LNCaP clone FGC (cell line): Measurements from ENCODE around the gene LRRC27.

ENCODE experiments used
- DNase-seq: peaks from one replicate; pipeline ENCODE4 v3.0.0-alpha.2; 2011; ENCODE audit warnings: low read depth
- H3K4me3 ChIP-seq: 2 replicates; pipeline ENCODE4 v1.5.1; 2011; ENCODE audit warnings: mild to moderate bottlenecking, low read depth, low read length, control low read depth
- TF ChIP-seq, protein P1 (sequence below): IDR thresholded peaks from 2 replicates; pipeline ENCODE4 v1.5.1; 2012; ENCODE audit warnings: mild to moderate bottlenecking; ENCODE audit not compliant: control insufficient read depth, insufficient read depth; ENCODE audit errors: extremely low read depth

The LRRC27 gene

GRCh38 chr10:132421847-132422751 lies 90.1 kb downstream of the LRRC27 start:
- TF ChIP-seq, protein P1, sequence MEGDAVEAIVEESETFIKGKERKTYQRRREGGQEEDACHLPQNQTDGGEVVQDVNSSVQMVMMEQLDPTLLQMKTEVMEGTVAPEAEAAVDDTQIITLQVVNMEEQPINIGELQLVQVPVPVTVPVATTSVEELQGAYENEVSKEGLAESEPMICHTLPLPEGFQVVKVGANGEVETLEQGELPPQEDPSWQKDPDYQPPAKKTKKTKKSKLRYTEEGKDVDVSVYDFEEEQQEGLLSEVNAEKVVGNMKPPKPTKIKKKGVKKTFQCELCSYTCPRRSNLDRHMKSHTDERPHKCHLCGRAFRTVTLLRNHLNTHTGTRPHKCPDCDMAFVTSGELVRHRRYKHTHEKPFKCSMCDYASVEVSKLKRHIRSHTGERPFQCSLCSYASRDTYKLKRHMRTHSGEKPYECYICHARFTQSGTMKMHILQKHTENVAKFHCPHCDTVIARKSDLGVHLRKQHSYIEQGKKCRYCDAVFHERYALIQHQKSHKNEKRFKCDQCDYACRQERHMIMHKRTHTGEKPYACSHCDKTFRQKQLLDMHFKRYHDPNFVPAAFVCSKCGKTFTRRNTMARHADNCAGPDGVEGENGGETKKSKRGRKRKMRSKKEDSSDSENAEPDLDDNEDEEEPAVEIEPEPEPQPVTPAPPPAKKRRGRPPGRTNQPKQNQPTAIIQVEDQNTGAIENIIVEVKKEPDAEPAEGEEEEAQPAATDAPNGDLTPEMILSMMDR, result no peak
- no peak for DNase-seq
- H3K4me3 ChIP-seq, result no peak overlapping the region

- TF ChIP-seq, protein P1, result no peak
- no peak for DNase-seq
- H3K4me3 ChIP-seq, result no peak overlapping the region
Observed at GRCh38 chr10:132422903-132423825, 91.2 kb downstream of the LRRC27 start.

DNA sequence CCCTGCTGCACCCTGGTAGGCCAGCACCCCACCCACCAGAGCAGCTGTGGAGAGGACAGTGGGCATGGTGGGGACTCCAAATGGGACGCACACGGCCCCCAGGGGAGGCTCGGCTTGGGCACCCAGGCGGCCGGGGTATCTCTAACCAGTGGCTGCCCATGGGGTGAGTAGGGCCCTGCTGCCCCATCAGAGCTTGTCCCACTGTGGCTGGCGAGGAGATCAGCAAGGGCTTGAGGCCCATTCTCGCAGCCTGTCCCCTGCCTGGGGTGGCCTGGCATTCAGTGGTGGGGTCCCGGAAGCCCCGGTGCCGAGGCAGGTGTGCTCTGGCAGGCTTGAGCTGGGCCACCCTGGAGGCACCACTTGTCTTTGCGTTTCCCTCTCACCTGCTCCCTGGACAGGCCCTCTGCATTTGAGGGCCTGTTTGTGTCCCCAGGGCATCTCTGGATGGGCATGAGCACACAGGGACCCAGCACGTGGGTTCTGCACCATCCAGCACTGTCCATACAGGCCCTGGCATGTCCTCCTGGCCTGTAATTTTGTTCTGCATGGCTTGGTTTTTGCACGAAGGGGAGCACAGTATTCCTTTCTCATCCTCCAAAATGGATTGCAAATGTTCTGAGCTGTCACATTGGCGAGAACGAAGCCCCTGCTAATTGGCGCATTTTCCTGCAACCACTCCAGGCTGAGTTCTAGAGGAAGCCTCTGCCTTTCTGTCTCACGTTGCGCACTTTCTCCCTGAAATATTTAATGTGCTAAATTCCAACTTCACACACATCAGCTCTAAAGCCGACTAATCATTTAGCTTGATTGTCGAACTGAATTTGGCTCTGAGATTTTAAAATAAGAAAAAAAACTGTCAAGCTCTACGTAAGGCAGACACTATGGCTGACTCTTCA lies 92.2 kb downstream of the LRRC27 start:
- no peak overlapping the region for H3K4me3 ChIP-seq
- TF ChIP-seq, protein P1, result no peak
- no peak for DNase-seq

DNA sequence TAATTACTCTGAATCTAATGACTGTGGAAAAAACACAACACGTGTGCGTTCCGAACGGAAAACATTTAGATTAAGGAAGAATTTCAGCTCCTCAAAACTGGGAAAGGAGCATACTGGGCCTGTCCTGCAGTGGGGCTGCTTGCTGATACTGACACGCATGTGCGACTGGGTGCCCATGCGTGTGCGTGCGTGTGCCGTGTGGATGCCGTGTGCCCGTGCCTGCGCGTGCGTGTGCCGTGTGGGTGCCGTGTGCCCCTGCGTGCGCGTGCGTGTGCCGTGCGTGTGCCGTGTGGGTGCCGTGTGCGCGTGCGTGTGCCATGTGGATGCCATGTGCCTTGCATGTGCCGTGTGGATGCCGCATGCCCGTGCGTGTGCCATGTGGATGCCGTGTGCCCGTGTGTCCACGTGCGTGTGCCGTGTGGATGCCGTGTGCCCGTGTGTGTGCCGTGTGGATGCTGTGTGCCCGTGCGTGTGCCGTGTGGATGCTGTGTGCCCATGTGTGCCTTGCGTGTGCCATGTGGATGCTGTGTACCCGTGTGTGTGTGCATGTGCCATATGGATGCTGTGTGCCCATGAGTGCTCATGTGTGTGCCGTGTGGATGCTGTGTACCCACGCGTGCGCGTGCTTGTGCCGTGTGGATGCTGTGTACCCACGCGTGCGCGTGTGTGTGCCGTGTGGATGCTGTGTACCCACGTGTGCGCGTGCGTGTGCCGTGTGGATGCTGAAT lies 93.2 kb downstream of the LRRC27 start:
- TF ChIP-seq, protein P1, result no peak
- H3K4me3 ChIP-seq, result no peak overlapping the region
- no peak for DNase-seq

- TF ChIP-seq, protein P1, result no peak
- DNase-seq, result no peak
- no peak overlapping the region for H3K4me3 ChIP-seq
Observed at GRCh38 chr10:132425757-132426155, 93.8 kb downstream of the LRRC27 start.
